Measurements from ENCODE around the gene STRN. TPM values are rescaled to one million over a fixed set of nuclear protein-coding genes. Genes with fewer than 3 reads are reported as not detected.

The STRN gene
- total and polyA plus RNA-seq, 8 donors = 19.5 to 27.3 (median 25.5) TPM

DNA sequence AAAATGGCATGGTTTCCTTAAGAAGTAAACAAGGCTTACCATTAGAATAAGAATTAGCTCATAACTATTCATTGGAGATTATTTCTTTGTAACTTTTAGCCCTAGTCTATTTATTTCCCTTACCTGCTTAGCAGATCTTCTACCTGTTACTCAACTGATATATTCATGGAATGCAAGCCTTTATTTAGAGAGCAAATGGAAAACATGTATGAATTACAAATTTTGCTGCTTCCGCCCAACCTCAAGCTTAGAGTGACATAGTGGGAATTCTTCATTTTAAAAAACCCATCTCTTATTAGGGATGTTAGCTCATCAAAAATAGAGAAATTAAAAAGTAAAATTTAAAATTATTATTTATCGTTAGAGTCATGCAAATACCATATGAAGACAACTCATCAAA is 110.9 kb downstream of the STRN start:
- H3K27me3 ChIP-seq = no peaks in the 10 kb centered on the region
- no peak overlapping the region for H3K4me3 ChIP-seq
- no peaks in the 10 kb centered on the region for H3K4me1 ChIP-seq
- intact Hi-C loops (cut with DNase I) = no loop called here
- ATAC-seq (no peak), DNase-seq (no peak)
- no peak overlapping the region for H3K27ac ChIP-seq
- no peaks in the 10 kb centered on the region for H3K9me3 ChIP-seq
- peaks cover 0 to 69% of the 10 kb centered on the region in 2 donors for H3K36me3 ChIP-seq
- TF ChIP-seq, protein P1, sequence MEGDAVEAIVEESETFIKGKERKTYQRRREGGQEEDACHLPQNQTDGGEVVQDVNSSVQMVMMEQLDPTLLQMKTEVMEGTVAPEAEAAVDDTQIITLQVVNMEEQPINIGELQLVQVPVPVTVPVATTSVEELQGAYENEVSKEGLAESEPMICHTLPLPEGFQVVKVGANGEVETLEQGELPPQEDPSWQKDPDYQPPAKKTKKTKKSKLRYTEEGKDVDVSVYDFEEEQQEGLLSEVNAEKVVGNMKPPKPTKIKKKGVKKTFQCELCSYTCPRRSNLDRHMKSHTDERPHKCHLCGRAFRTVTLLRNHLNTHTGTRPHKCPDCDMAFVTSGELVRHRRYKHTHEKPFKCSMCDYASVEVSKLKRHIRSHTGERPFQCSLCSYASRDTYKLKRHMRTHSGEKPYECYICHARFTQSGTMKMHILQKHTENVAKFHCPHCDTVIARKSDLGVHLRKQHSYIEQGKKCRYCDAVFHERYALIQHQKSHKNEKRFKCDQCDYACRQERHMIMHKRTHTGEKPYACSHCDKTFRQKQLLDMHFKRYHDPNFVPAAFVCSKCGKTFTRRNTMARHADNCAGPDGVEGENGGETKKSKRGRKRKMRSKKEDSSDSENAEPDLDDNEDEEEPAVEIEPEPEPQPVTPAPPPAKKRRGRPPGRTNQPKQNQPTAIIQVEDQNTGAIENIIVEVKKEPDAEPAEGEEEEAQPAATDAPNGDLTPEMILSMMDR (IDR thresholded peaks at IDR 0.05) = no peak

DNA sequence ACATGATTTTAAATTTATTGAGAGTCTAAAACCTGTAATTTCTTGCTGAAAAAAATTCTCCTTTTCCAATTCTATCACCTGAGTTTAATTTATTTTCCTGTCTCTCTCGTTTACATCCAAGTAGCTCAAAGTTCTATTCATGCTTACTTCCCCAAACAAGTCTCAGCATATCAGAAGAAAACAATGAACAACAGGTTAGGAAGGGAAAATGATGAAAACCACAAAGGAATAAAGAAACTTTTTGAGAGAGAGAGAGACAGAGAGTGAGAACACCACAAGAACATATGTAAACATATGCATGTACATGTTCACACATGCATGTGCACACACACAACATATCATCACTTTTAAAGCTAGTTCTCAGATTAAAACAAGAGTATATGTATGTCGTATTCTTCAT is 112.1 kb downstream of the STRN start:
- TF ChIP-seq, protein P1 (IDR thresholded peaks at IDR 0.05) = no peak
- no peaks in the 10 kb centered on the region for H3K4me1 ChIP-seq
- intact Hi-C loops (cut with DNase I) = no loop called here
- no peaks in the 10 kb centered on the region for H3K27me3 ChIP-seq
- no peaks in the 10 kb centered on the region for H3K9me3 ChIP-seq
- peaks cover 0 to 69% of the 10 kb centered on the region in 2 donors for H3K36me3 ChIP-seq
- no peak for DNase-seq
- ATAC-seq = no peak
- H3K4me3 ChIP-seq = no peak overlapping the region
- H3K27ac ChIP-seq = no peak overlapping the region

DNA sequence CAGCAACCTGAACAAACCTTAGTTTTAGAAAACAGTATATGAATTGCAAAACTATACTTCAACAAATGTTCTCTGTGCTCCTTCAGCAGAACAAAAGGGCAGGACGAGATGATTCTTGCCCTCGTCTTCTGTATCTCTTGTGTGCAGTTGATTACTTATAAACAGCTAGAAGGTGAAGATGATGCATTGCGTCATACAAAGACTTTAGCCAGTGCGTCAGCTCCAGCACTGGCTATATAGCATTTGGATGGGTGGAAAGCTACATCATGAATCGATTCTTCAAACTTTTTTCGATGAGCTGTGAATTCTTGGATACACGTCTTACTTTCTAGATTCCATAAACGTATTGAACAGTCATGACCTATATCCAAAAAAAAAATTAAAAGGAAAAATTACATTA is 117.1 kb downstream of the STRN start:
- Histone ChIP-seq H3K4me1 (no peaks in the 10 kb centered on the region), H3K36me3 (peaks cover 0 to 61% of the 10 kb centered on the region in 2 donors), H3K27me3 (no peaks in the 10 kb centered on the region), H3K4me3 (no peak overlapping the region), H3K27ac (no peak overlapping the region), H3K9me3 (no peaks in the 10 kb centered on the region)
- DNase-seq (no peak), ATAC-seq (no peak)
- intact Hi-C loops (cut with DNase I) = no loop called here
- TF ChIP-seq, protein P1 (IDR thresholded peaks at IDR 0.05) = no peak

DNA sequence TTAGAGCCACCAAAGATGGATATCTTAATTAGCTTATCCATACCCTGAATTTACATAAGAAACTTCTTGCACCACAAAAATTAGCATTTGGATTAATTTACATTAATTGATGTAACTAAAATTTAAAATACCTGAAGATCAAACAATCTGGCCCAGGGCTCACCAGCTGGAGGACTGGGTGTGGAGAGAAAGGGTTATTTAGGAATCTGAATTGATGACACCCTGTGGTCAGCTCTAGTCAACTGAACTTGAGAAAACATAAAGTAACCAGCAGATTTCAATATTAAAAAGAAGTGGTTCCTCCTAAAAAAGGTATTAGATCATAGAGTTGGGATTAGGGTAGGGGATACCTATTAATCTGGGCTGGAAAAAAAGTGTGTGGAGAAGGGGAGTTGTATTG is 122.5 kb downstream of the STRN start:
- intact Hi-C loops (cut with DNase I) = no loop called here
- Histone ChIP-seq H3K9me3 (no peaks in the 10 kb centered on the region), H3K27ac (no peak overlapping the region), H3K36me3 (peaks cover 0 to 28% of the 10 kb centered on the region in 2 donors), H3K27me3 (no peaks in the 10 kb centered on the region), H3K4me1 (no peaks in the 10 kb centered on the region), H3K4me3 (no peak overlapping the region)
- TF ChIP-seq, protein P1 (IDR thresholded peaks at IDR 0.05) = no peak
- ATAC-seq = no peak
- no peak for DNase-seq

DNA sequence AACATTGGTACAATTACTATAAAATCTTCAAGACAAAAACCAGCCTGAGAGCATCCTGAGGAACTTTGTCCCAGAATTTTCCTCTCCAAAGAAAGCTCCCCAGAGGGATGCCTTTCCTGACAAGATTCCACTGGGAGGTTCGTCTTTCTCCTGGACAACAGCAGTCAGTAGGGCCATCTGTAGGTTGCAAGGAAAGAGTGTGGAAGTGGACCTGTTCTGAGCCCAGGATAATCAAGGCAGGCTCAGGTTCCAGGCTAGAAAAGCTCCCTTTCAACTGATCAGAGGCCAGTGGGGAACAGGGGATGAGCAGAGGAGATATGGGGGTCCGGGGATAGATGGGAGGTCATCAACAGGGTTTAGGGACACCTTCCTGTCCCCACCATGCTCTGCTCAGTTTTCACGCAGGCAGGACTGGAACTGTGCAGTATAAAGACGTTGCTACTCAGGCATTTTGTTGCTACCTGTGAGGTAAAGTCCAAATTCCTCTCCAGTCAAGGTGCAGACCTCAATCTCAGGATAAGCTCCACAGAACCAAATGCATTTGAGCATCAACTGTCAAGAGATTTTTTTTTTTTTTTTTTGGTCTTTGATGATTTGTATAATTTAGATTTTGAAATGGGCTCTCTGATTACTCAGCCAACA is 126.2 kb downstream of the STRN start:
- intact Hi-C loops (cut with DNase I) = no loop called here
- Histone ChIP-seq H3K36me3 (peaks cover 0 to 8% of the 10 kb centered on the region in 2 donors), H3K4me3 (no peak overlapping the region), H3K27ac (no peak overlapping the region), H3K27me3 (no peaks in the 10 kb centered on the region), H3K4me1 (no peaks in the 10 kb centered on the region), H3K9me3 (no peaks in the 10 kb centered on the region)
- TF ChIP-seq, protein P1 (IDR thresholded peaks at IDR 0.05) = no peak
- ATAC-seq = no peak
- DNase-seq = no peak
